ENCODE data around the gene PREX1.
"Not testable (repeated sequence)": the region's sequence is repeated elsewhere in the genome, so short reads cannot be mapped to it uniquely, and the experiment has no call there.

The PREX1 gene

GRCh38 chr20:48761874-48762273, 65.9 kb downstream of the PREX1 start:
- DNase-seq: no peak
- Histone ChIP-seq H3K9me3 (peaks cover 0 to 4% (median 4%) of the 10 kb centered on the region in 3 donors), H3K27me3 (no peaks in the 10 kb centered on the region), H3K36me3 (no peaks in the 10 kb centered on the region), H3K4me3 (no peak overlapping the region), H3K4me1 (peaks cover 0 to 13% (median 0%) of the 10 kb centered on the region in 4 donors), H3K27ac (no peak overlapping the region)
- intact Hi-C loops (cut with DNase I; ENCODE audit: low total_unique reads): no loop called here
- TF ChIP-seq, protein P1, sequence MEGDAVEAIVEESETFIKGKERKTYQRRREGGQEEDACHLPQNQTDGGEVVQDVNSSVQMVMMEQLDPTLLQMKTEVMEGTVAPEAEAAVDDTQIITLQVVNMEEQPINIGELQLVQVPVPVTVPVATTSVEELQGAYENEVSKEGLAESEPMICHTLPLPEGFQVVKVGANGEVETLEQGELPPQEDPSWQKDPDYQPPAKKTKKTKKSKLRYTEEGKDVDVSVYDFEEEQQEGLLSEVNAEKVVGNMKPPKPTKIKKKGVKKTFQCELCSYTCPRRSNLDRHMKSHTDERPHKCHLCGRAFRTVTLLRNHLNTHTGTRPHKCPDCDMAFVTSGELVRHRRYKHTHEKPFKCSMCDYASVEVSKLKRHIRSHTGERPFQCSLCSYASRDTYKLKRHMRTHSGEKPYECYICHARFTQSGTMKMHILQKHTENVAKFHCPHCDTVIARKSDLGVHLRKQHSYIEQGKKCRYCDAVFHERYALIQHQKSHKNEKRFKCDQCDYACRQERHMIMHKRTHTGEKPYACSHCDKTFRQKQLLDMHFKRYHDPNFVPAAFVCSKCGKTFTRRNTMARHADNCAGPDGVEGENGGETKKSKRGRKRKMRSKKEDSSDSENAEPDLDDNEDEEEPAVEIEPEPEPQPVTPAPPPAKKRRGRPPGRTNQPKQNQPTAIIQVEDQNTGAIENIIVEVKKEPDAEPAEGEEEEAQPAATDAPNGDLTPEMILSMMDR (IDR thresholded peaks at IDR 0.05): no peak

DNA sequence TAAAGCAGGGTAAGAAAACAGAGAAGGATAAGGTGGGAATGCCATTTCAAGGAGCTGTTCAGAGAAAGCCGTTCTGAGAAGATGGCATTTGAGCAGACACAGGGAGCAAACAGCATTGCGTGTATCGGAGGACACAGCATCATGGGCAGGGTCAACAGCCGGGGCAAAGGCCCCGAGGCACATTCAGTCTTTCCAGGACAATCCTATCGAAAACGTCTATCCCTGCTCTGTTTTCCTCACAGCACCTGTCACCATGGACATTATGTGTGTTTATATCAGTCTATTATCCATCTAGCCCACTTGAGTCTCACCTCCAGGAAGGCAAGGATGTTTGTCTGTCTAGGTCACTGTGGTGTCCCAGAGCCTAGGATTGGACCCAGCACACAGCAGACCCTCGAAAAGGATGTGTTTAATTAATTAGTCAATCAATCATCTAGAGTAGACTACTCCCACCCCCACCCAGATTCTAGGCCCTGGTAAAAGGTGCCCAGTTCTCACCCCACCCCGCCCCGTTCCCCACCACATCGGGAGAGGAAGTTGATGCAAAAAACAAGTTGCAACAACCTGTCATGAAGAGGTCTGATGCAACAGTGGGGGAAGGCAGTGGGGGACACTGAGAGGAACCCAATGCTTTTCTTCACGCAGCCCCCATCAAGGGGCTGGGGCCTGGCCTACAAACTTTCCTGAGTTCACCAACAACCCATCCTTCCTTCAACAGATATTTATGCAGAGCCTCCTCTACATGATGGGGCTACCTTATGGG, 66.6 kb downstream of the PREX1 start:
- no peak overlapping the region for H3K4me3 ChIP-seq
- intact Hi-C loops (cut with DNase I; ENCODE audit: low total_unique reads): no loop called here
- no peaks in the 10 kb centered on the region for H3K36me3 ChIP-seq
- H3K27me3 ChIP-seq: no peaks in the 10 kb centered on the region
- DNase-seq: peak in 1 of 2 donors; percentile 42
- H3K4me1 ChIP-seq: peaks cover 0 to 18% (median 0%) of the 10 kb centered on the region in 4 donors
- H3K9me3 ChIP-seq: peaks cover 0 to 4% (median 4%) of the 10 kb centered on the region in 3 donors
- TF ChIP-seq, protein P1 (IDR thresholded peaks at IDR 0.05): no peak
- H3K27ac ChIP-seq: no peak overlapping the region

- intact Hi-C loops (cut with DNase I; ENCODE audit: low total_unique reads): no loop called here
- Histone ChIP-seq H3K9me3 (peaks cover 0 to 6% (median 4%) of the 10 kb centered on the region in 3 donors), H3K4me1 (peaks cover 0 to 21% (median 0%) of the 10 kb centered on the region in 4 donors), H3K27ac (no peak overlapping the region), H3K36me3 (no peaks in the 10 kb centered on the region), H3K4me3 (no peak overlapping the region), H3K27me3 (no peaks in the 10 kb centered on the region)
- TF ChIP-seq, protein P1 (IDR thresholded peaks at IDR 0.05): no peak
- no peak for DNase-seq
Measured at GRCh38 chr20:48760403-48760983, 67.3 kb downstream of the PREX1 start.

GRCh38 chr20:48759631-48760245, 68.1 kb downstream of the PREX1 start:
- intact Hi-C loops (cut with DNase I; ENCODE audit: low total_unique reads): no loop called here

DNA sequence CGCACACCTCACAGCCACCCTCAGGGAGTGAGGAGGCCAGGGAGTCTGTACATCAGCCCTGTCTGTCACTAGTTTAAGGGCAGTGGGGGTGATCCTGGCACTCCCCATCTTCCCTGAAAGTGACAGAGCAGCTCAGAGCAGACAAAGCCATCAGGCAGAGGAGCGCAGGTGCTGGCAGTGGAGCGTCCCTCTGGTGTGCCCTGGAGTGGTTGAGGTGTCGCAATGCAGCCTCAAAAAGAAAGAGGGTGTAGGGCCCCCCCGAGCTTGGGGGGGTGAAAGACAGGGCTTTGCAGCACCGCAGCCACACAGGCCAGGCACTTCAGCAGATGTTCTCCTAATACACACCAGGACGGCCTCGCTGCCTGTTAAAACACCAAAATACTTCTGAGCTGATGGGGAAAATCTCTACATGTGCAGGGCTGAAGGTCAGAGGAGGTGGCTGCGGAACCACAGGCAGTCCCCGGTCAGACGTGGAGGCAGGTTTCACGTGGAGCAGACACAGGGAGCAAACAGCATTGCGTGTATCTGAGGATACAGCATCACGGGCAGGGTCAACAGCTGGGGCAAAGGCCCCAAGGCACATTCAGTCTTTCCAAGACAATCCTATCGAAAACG, 69.5 kb downstream of the PREX1 start:
- DNase-seq: no peak
- Histone ChIP-seq H3K36me3 (no peaks in the 10 kb centered on the region), H3K27ac (no peak overlapping the region), H3K27me3 (no peaks in the 10 kb centered on the region), H3K4me3 (no peak overlapping the region), H3K4me1 (peaks cover 0 to 21% (median 0%) of the 10 kb centered on the region in 4 donors), H3K9me3 (peaks cover 0 to 6% (median 0%) of the 10 kb centered on the region in 3 donors)
- intact Hi-C loops (cut with DNase I; ENCODE audit: low total_unique reads): no loop called here
- TF ChIP-seq, protein P1 (IDR thresholded peaks at IDR 0.05): no peak

More at GRCh38 chr20:48759631-48760245, 68.1 kb downstream of the PREX1 start:
- TF ChIP-seq, protein P1 (IDR thresholded peaks at IDR 0.05): no peak
- no peak overlapping the region for H3K4me3 ChIP-seq
- H3K36me3 ChIP-seq: no peaks in the 10 kb centered on the region
- peaks cover 0 to 7% (median 1%) of the 10 kb centered on the region in 3 donors for H3K9me3 ChIP-seq
- no peak overlapping the region for H3K27ac ChIP-seq
- no peaks in the 10 kb centered on the region for H3K27me3 ChIP-seq
- peaks cover 0 to 21% (median 0%) of the 10 kb centered on the region in 4 donors for H3K4me1 ChIP-seq
- no peak for DNase-seq

- H3K4me3 ChIP-seq; H3K36me3 ChIP-seq; H3K9me3 ChIP-seq; intact Hi-C loops (cut with DNase I; ENCODE audit: low total_unique reads); DNase-seq; H3K27ac ChIP-seq; H3K27me3 ChIP-seq: not testable (repeated sequence)
- peaks cover 0 to 21% (median 0%) of the 10 kb centered on the region in 4 donors for H3K4me1 ChIP-seq
Measured at GRCh38 chr20:48756774-48757173, 71.0 kb downstream of the PREX1 start.
